Right atrium auricular region (tissue), 2 donors: ENCODE data around the gene PPFIA3. TPM values are rescaled to one million over a fixed set of nuclear protein-coding genes. Genes with fewer than 3 reads are reported as not detected.

Experiments used
- DNase-seq: peaks from one replicate; pipeline ENCODE4 v3.0.0-alpha.2; 2019; ENCODE audit warnings: low spot score
- H3K27ac ChIP-seq, 2 donors: fragments of 200-600 bp; sonication (generic); 1 replicate in 1 of 2; 2 replicates in 1 of 2; pipeline ENCODE4 v1.5.1; 2016 to 2019
- H3K27me3 ChIP-seq, 2 donors: fragments of 200-600 bp; sonication (generic); one replicate each; pipeline versions ENCODE4 v1.5.1 to v1.6.0; 2017 to 2019
- H3K36me3 ChIP-seq: fragments of 200-600 bp; sonication (generic); one replicate; pipeline ENCODE4 v1.5.1; 2016
- H3K4me1 ChIP-seq, 2 donors: fragments of 200-600 bp; sonication (generic); one replicate each; pipeline versions ENCODE4 v1.5.1 to v1.6.0; 2017 to 2019
- H3K4me3 ChIP-seq, 2 donors: fragments of 200-600 bp; sonication (generic); 1 replicate in 1 of 2; 2 replicates in 1 of 2; pipeline ENCODE4 v1.5.1; 2017 to 2019; ENCODE audit warnings: mild to moderate bottlenecking in 1 of 2, moderate library complexity in 1 of 2
- H3K9me3 ChIP-seq, 2 donors: fragments of 200-600 bp; sonication (generic); one replicate each; pipeline ENCODE4 v1.5.1; 2019
- total RNA-seq, 2 donors: library from RNA; depleted of rRNA; stranded (reverse); fragments of >200 nt; gene quantifications; one replicate each; pipeline ENCODE4 v1.1.0, GENCODE V29; 2016
- TF ChIP-seq, protein P1 (sequence below), 2 donors: fragments of 200-600 bp; sonication (generic); IDR thresholded peaks; one replicate each; pipeline ENCODE4 v1.5.1; 2019; ENCODE audit warnings: antibody characterized with exemption in 2 of 2

The PPFIA3 gene
- total RNA-seq, 2 donors from 2014 or later, result 5.0 to 6.8 TPM

DNA sequence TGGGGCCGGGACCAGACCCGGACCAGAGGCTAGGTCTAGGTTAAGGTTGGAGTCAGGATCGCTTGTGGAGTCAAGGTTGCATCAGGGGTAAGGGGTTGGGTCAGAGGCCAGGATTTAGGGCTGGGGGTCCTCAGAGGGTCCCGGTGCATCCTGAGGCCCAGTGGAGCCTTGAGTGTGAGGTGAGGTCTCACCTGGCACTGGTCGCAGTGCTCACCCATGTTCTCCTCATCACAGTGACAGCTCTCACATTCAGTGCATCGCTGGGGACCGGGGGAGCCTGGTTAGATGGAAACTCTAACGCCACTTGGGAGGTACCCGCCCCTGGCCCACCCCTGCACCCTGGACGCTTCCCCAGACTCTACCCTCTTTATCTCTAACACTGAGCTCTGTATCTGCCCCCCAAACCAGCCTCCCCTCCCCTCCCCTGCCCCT, 32.8 kb downstream of the PPFIA3 start:
- Histone ChIP-seq H3K4me3 (peak overlapping the region; percentile 46 to 76), H3K36me3 (no peaks in the 10 kb centered on the region), H3K27ac (peak overlapping the region; percentile 96), H3K9me3 (no peaks in the 10 kb centered on the region), H3K27me3 (no peaks in the 10 kb centered on the region), H3K4me1 (peaks cover 0 to 37% of the 10 kb centered on the region in 2 donors)
- TF ChIP-seq, protein P1, sequence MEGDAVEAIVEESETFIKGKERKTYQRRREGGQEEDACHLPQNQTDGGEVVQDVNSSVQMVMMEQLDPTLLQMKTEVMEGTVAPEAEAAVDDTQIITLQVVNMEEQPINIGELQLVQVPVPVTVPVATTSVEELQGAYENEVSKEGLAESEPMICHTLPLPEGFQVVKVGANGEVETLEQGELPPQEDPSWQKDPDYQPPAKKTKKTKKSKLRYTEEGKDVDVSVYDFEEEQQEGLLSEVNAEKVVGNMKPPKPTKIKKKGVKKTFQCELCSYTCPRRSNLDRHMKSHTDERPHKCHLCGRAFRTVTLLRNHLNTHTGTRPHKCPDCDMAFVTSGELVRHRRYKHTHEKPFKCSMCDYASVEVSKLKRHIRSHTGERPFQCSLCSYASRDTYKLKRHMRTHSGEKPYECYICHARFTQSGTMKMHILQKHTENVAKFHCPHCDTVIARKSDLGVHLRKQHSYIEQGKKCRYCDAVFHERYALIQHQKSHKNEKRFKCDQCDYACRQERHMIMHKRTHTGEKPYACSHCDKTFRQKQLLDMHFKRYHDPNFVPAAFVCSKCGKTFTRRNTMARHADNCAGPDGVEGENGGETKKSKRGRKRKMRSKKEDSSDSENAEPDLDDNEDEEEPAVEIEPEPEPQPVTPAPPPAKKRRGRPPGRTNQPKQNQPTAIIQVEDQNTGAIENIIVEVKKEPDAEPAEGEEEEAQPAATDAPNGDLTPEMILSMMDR (IDR thresholded peaks at IDR 0.05), result no peak
- DNase-seq, result no peak

DNA sequence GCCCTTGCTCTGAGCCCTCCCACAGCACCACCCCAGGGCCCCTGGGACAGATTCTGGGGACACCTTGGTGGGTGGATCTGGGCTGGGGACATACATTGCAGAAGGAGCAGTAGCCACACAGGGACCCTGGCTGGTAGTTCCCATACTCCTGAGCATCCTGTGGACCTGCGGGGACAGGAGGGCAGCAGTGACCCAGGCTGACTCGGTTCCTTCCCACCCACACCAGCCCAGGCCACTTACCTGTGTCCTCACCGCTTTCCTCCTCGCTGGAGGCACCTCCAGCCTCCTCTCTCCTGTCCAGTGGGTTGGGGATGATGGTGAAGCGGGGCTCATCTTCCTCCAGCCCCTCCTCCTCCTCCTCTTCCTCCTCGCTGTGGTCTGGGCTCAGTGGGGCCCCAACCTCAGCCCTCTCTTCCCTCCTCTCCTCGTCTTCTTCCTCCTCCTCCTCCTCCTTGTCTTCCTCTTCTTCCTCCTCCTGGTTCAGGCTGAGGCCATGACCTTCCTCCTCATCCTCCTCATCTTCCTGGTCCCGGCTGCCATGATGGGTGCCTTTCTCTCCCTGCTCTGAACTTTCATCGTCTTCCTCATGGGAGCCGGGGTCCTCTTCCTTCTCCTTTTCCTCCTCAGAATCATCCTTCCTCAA, 33.9 kb downstream of the PPFIA3 start:
- Histone ChIP-seq H3K27me3 (no peaks in the 10 kb centered on the region), H3K27ac (peak overlapping the region; percentile 96), H3K4me3 (peak overlapping the region; percentile 46 to 76), H3K36me3 (no peaks in the 10 kb centered on the region), H3K9me3 (no peaks in the 10 kb centered on the region), H3K4me1 (peaks cover 0 to 44% of the 10 kb centered on the region in 2 donors)
- TF ChIP-seq, protein P1 (IDR thresholded peaks at IDR 0.05), result no peak
- no peak for DNase-seq

GRCh38 chr19:49154279-49154678, 34.9 kb downstream of the PPFIA3 start:
- H3K27me3 ChIP-seq, result no peaks in the 10 kb centered on the region
- H3K27ac ChIP-seq, result peak overlapping the region; percentile 96
- no peak for DNase-seq
- H3K9me3 ChIP-seq, result no peaks in the 10 kb centered on the region
- H3K4me1 ChIP-seq, result peaks cover 0 to 45% of the 10 kb centered on the region in 2 donors
- TF ChIP-seq, protein P1 (IDR thresholded peaks at IDR 0.05), result no peak
- no peaks in the 10 kb centered on the region for H3K36me3 ChIP-seq
- H3K4me3 ChIP-seq, result peak overlapping the region; percentile 44 to 76

GRCh38 chr19:49155005-49155819, 35.9 kb downstream of the PPFIA3 start, which contains the start of gene HRC:
HRC (minus strand) TSS chr19:49155396; CDS start chr19:49155237, 159 bp downstream.
- no peak for DNase-seq
- Histone ChIP-seq H3K9me3 (no peaks in the 10 kb centered on the region), H3K4me1 (peaks cover 0 to 45% of the 10 kb centered on the region in 2 donors), H3K27ac (peak within 1 kb of the TSS; percentile 96), H3K27me3 (no peaks in the 10 kb centered on the region), H3K4me3 (peak within 1 kb of the TSS; percentile 44 to 76), H3K36me3 (no peaks in the 10 kb centered on the region)
- TF ChIP-seq, protein P1 (IDR thresholded peaks at IDR 0.05), result no peak

GRCh38 chr19:49155820-49156346, 36.5 kb downstream of the PPFIA3 start:
- H3K36me3 ChIP-seq, result no peaks in the 10 kb centered on the region
- H3K4me1 ChIP-seq, result peaks cover 0 to 43% of the 10 kb centered on the region in 2 donors
- H3K27me3 ChIP-seq, result no peaks in the 10 kb centered on the region
- no peaks in the 10 kb centered on the region for H3K9me3 ChIP-seq
- peak overlapping the region; percentile 44 to 76 for H3K4me3 ChIP-seq
- DNase-seq, result no peak
- TF ChIP-seq, protein P1 (IDR thresholded peaks at IDR 0.05), result no peak
- peak overlapping the region; percentile 96 for H3K27ac ChIP-seq
